ENCODE data around the gene ZMIZ1.

The ZMIZ1 gene

DNA sequence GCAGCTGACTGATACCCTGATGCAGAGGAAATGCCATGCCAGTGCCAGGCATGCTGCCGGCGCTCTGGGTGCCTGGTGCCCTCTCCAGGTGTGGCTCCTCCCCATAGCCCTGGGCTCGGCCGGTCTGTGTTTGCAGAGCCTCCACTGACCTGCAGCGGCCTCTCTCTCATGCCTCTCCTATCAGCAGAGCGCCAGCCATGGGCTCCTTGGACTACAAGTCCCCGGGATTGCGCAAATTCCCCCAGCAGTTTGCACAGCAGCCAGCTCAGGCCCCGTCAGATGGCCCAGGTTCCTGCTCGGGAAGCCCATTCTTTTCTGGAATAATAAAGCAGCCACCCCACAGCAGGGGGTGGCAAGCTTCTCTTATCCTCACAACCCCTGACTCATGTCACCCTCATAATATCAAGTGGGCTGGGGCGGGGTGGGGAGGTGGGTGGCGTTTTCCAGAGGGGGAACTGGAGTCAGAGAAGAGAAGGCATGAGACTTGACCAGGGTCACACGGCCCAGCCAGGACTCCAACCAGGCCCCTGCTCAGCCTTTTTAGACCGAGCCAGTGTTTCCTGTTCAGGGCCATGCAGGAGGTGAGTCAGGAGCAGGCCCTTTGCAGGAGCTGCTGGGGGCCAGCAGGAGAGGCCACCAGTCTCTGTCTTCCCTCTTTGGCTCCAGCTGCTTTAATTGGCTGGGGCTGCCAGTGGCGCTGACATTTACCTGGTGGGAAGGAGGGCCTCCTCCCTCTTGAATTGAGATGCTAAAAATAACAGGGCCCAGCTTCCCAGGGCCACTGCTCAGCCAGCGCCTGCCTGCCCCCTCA, 58.6 kb downstream of the ZMIZ1 start (continued):
- no peak for TF ChIP-seq SCRT1 (tag by site-specific recombination; IDR thresholded peaks at IDR 0.05; ENCODE audit: borderline replicate concordance)

DNA sequence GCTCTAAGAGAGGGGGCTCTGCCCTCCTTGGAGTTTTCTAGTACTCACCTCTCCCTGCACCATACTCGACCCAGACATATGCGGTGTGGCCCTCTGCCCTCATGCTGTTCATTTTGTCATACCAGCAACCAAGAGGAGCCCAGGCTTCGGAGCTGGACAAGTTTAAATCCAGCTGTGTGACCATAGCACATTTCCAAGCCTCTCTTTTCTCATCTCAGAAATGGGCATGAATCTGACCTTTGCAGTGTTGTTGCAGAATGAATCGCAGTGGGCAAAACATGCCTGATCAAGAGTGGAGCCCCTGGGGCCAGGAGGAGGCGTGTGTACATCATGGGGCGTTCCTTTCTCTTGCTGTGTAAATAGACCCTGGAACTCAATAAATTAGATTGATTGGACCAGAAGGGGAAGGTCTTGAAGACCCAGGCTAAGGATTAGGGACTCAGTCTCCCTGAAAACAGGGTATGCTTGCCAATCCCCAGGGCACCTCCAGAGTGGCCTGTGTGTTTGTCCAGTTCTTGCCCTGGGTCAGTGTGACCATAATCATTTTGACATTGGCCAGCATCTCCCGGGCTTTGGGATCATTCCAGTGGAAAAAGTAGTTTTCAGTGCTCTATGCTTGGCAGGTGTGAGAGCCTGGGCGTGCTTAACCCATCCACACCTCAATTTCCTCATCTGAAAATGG, 59.6 kb downstream of the ZMIZ1 start:
- Histone ChIP-seq H3K9me3 (ENCODE audit: control insufficient read depth, insufficient read depth, low read depth, low read length) (no peaks in the 10 kb centered on the region), H3K36me3 (ENCODE audit: control insufficient read depth in 2 of 2, insufficient read depth in 1 of 2, low read length in 2 of 2) (peaks cover 0 to 8% of the 10 kb centered on the region in 2 experiments; a peak in 1 of 3 replicates), H3K27ac (ENCODE audit: extremely low read depth, low read depth, low read length) (no peak overlapping the region), H3K4me3 (ENCODE audit: low read depth, low read length) (no peak overlapping the region), H3K4me1 (ENCODE audit: control insufficient read depth, insufficient read depth, low read length) (peaks cover 7% of the 10 kb centered on the region)
- ChIA-PET CTCF (interaction anchor here (1.1 to 1.8 kb wide), 2 partner anchors 12 to 67 kb away, joined by 3 to 8 read pairs; no protein-coding TSS in a partner anchor), POLR2A (interaction anchor here (1.0 to 1.1 kb wide), 2 partner anchors 10 to 60 kb away, joined by 3 to 4 read pairs; partner anchors contain the start of gene ZMIZ1)
- TF ChIP-seq ZBTB48 (tag by site-specific recombination; IDR thresholded peaks at IDR 0.05): no peak
- TF ChIP-seq ZNF146 (tag by site-specific recombination; IDR thresholded peaks at IDR 0.05): no peak
- no peak for TF ChIP-seq ZNF571 (tag by site-specific recombination; IDR thresholded peaks at IDR 0.05)
- TF ChIP-seq, protein P1, sequence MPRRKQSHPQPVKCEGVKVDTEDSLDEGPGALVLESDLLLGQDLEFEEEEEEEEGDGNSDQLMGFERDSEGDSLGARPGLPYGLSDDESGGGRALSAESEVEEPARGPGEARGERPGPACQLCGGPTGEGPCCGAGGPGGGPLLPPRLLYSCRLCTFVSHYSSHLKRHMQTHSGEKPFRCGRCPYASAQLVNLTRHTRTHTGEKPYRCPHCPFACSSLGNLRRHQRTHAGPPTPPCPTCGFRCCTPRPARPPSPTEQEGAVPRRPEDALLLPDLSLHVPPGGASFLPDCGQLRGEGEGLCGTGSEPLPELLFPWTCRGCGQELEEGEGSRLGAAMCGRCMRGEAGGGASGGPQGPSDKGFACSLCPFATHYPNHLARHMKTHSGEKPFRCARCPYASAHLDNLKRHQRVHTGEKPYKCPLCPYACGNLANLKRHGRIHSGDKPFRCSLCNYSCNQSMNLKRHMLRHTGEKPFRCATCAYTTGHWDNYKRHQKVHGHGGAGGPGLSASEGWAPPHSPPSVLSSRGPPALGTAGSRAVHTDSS (tag by site-specific recombination; IDR thresholded peaks at IDR 0.05): no peak
- TF ChIP-seq ZNF747 (tag by site-specific recombination; IDR thresholded peaks at IDR 0.05): no peak
- no peak for TF ChIP-seq ELK4 (IDR thresholded peaks at IDR 0.05; ENCODE audit: borderline replicate concordance, low read depth, low read length)
- no peak for TF ChIP-seq ZNF701 (tag by site-specific recombination; IDR thresholded peaks at IDR 0.05)
- TF ChIP-seq ZNF24 (tag by site-specific recombination; IDR thresholded peaks at IDR 0.05): no peak
- TF ChIP-seq, protein P2, sequence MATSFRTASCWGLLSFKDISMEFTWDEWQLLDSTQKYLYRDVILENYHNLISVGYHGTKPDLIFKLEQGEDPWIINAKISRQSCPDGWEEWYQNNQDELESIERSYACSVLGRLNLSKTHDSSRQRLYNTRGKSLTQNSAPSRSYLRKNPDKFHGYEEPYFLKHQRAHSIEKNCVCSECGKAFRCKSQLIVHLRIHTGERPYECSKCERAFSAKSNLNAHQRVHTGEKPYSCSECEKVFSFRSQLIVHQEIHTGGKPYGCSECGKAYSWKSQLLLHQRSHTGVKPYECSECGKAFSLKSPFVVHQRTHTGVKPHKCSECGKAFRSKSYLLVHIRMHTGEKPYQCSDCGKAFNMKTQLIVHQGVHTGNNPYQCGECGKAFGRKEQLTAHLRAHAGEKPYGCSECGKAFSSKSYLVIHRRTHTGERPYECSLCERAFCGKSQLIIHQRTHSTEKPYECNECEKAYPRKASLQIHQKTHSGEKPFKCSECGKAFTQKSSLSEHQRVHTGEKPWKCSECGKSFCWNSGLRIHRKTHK (tag by site-specific recombination; IDR thresholded peaks at IDR 0.05): no peak
- TF ChIP-seq ZNF692 (tag by site-specific recombination; IDR thresholded peaks at IDR 0.05): no peak
- TF ChIP-seq ZNF2 (tag by site-specific recombination; IDR thresholded peaks at IDR 0.05): no peak
- no peak for TF ChIP-seq ZNF621 (tag by site-specific recombination; IDR thresholded peaks at IDR 0.05)
- no peak for TF ChIP-seq ZNF140 (tag by site-specific recombination; IDR thresholded peaks at IDR 0.05)
- TF ChIP-seq, protein P3, sequence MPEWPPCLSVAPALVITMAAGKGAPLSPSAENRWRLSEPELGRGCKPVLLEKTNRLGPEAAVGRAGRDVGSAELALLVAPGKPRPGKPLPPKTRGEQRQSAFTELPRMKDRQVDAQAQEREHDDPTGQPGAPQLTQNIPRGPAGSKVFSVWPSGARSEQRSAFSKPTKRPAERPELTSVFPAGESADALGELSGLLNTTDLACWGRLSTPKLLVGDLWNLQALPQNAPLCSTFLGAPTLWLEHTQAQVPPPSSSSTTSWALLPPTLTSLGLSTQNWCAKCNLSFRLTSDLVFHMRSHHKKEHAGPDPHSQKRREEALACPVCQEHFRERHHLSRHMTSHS (tag by site-specific recombination; IDR thresholded peaks at IDR 0.05): no peak
- TF ChIP-seq, protein P4, sequence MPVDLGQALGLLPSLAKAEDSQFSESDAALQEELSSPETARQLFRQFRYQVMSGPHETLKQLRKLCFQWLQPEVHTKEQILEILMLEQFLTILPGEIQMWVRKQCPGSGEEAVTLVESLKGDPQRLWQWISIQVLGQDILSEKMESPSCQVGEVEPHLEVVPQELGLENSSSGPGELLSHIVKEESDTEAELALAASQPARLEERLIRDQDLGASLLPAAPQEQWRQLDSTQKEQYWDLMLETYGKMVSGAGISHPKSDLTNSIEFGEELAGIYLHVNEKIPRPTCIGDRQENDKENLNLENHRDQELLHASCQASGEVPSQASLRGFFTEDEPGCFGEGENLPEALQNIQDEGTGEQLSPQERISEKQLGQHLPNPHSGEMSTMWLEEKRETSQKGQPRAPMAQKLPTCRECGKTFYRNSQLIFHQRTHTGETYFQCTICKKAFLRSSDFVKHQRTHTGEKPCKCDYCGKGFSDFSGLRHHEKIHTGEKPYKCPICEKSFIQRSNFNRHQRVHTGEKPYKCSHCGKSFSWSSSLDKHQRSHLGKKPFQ (tag by site-specific recombination; IDR thresholded peaks at IDR 0.05): no peak
- TF ChIP-seq GLIS2 (tag by site-specific recombination; IDR thresholded peaks at IDR 0.05): no peak
- TF ChIP-seq ZNF16 (tag by site-specific recombination; IDR thresholded peaks at IDR 0.05; ENCODE audit: low read depth): no peak
- no peak for TF ChIP-seq ZNF610 (tag by site-specific recombination; IDR thresholded peaks at IDR 0.05; ENCODE audit: borderline replicate concordance)
- no peak for TF ChIP-seq ZNF23 (tag by site-specific recombination; IDR thresholded peaks at IDR 0.05; ENCODE audit: borderline replicate concordance)

Measured in HEK293 (cell line).